A549 (cell line): ENCODE results near the gene PDE4D. TPM values are rescaled to one million over a fixed set of nuclear protein-coding genes. Genes with fewer than 3 reads are reported as not detected.

ENCODE experiments used
- ATAC-seq, 2 experiments: fragments of 200-7000 bp in 1 of 2; fragments of >200 bp in 1 of 2; cut with Nextera tagmentation in 1 of 2; cut with Tn5 transposase in 1 of 2; 3 replicates each; pipeline versions ENCODE4 v1.8.0 to v1.9.1; 2018 to 2020; ENCODE audit warnings: mild to moderate bottlenecking in 1 of 2, moderate library complexity in 1 of 2
- CTCF ChIA-PET: fragments of 300-600 bp; sonication (Branson Sonifier 250); formaldehyde crosslinking; extraction: SDS; loops from one replicate; lab custom pipeline; 2021; ENCODE audit warnings: antibody characterized with exemption, inconsistent platforms; lab: Yijun Ruan, JAX
- POLR2A ChIA-PET: fragments of 350-600 bp; formaldehyde crosslinking; extraction: SDS; loops from one replicate; lab custom pipeline; 2021; ENCODE audit warnings: antibody characterized with exemption, inconsistent platforms; lab: Yijun Ruan, JAX
- DNase-seq, 2 experiments: peaks; one replicate each; pipeline versions ENCODE4 v3.0.0 to v3.0.0-alpha.2; 2011 to 2016; ENCODE audit warnings: low read depth in 1 of 2, low spot score in 1 of 2
- FAIRE-seq: peaks from 2 replicates; lab custom pipeline; 2011; peaks lifted over from hg19 to GRCh38; lab: Jason Lieb, UNC
- H3K27ac ChIP-seq, 2 experiments: fragments of >200 bp; sonication (Bioruptor Twin); formaldehyde crosslinking; 3 replicates each; pipeline ENCODE4 v1.5.1; 2016 to 2017
- H3K4me1 ChIP-seq: fragments of >200 bp; sonication (Bioruptor Twin); formaldehyde crosslinking; 3 replicates; pipeline ENCODE4 v1.6.1; 2016
- H3K4me2 ChIP-seq: fragments of >200 bp; sonication (Bioruptor Twin); formaldehyde crosslinking; 3 replicates; pipeline ENCODE4 v1.6.1; 2016
- H3K4me3 ChIP-seq: fragments of >200 bp; sonication (Bioruptor Twin); formaldehyde crosslinking; 3 replicates; pipeline ENCODE4 v1.5.1; 2016
- H3K9me3 ChIP-seq: fragments of >200 bp; sonication (Bioruptor Twin); formaldehyde crosslinking; 3 replicates; pipeline ENCODE4 v1.6.1; 2016
- CBX2 ChIP-seq: fragments of 200-600 bp; sonication (generic); IDR thresholded peaks from 2 replicates; pipeline ENCODE4 v1.6.1; 2016; ENCODE audit warnings: low read depth, mild to moderate bottlenecking, borderline replicate concordance
- CBX8 ChIP-seq: fragments of 200-600 bp; sonication (generic); IDR thresholded peaks from 2 replicates; pipeline ENCODE4 v1.6.1; 2016
- CHD2 ChIP-seq: fragments of 150-350 bp; IDR thresholded peaks from 2 replicates; pipeline ENCODE4 v1.6.1; 2014; ENCODE audit warnings: low read length; ENCODE audit not compliant: partially characterized antibody
- E2F6 ChIP-seq: IDR thresholded peaks from 2 replicates; pipeline ENCODE4 v1.6.1; 2012; ENCODE audit warnings: low read depth, borderline replicate concordance
- EP300 ChIP-seq, 2 experiments: fragments of >200 bp; sonication (Bioruptor Twin); formaldehyde crosslinking; IDR thresholded peaks; 2 replicates in 1 of 2; 3 replicates in 1 of 2; pipeline ENCODE4 v1.6.1; 2016 to 2017
- ESRRA ChIP-seq: fragments of 150-350 bp; IDR thresholded peaks from 2 replicates; pipeline ENCODE4 v1.6.1; 2014; ENCODE audit warnings: mild to moderate bottlenecking, low read length, borderline replicate concordance
- FOSL2 ChIP-seq, 2 experiments: fragments of 450-650 bp in 1 of 2; fragments of >200 bp in 1 of 2; sonication (Bioruptor Twin) in 1 of 2; formaldehyde crosslinking; IDR thresholded peaks; 2 replicates each; pipeline versions ENCODE4 v1.5.0 to v1.6.1; 2016 to 2020; ENCODE audit warnings: mild to moderate bottlenecking in 1 of 2, moderate library complexity in 1 of 2
- FOXS1 ChIP-seq: fragments of 250-450 bp; sonication (Bioruptor Pico); IDR thresholded peaks from 2 replicates; pipeline ENCODE4 v1.5.0; 2020; ENCODE audit warnings: mild to moderate bottlenecking, moderate library complexity
- HOXB13 ChIP-seq: fragments of 250-450 bp; sonication (Bioruptor Pico); IDR thresholded peaks from 2 replicates; pipeline ENCODE4 v1.5.0; 2020; ENCODE audit warnings: low read depth, mild to moderate bottlenecking, moderate library complexity
- JUN ChIP-seq, 2 experiments: fragments of >200 bp; sonication (Bioruptor Twin); formaldehyde crosslinking; IDR thresholded peaks; 2 replicates in 1 of 2; 3 replicates in 1 of 2; pipeline ENCODE4 v1.6.1; 2016 to 2017
- MAZ ChIP-seq: fragments of 150-350 bp; IDR thresholded peaks from 2 replicates; pipeline ENCODE4 v1.6.1; 2014; ENCODE audit warnings: antibody characterized with exemption, low read depth, low read length, borderline replicate concordance
- MYC ChIP-seq: IDR thresholded peaks from 2 replicates; pipeline ENCODE4 v1.6.1; 2012; ENCODE audit warnings: mild to moderate bottlenecking, inconsistent platforms, low read length, improper control_type of control experiment, borderline replicate concordance
- NR3C1 ChIP-seq: fragments of >200 bp; sonication (Bioruptor Twin); formaldehyde crosslinking; IDR thresholded peaks from 3 replicates; pipeline ENCODE4 v1.6.1; 2017
- POLR2AphosphoS2 ChIP-seq: conservative IDR thresholded peaks from 2 replicates; pipeline ENCODE4 v1.6.1; 2012; ENCODE audit warnings: low read length, improper control_type of control experiment, inconsistent platforms
- RCOR1 ChIP-seq: fragments of 150-350 bp; IDR thresholded peaks from 2 replicates; pipeline ENCODE4 v1.6.1; 2014; ENCODE audit warnings: antibody characterized with exemption, low read length, low read depth
- REST ChIP-seq: fragments of 200-600 bp; sonication (generic); IDR thresholded peaks from 2 replicates; pipeline ENCODE4 v1.6.1; 2016; ENCODE audit warnings: antibody characterized with exemption, mild to moderate bottlenecking, moderate library complexity
- SMC3 ChIP-seq: fragments of >200 bp; sonication (Bioruptor Twin); formaldehyde crosslinking; IDR thresholded peaks from 3 replicates; pipeline ENCODE4 v1.6.1; 2018; ENCODE audit warnings: inconsistent platforms
- TP53 ChIP-seq: fragments of 250-450 bp; sonication (Bioruptor Pico); IDR thresholded peaks from 2 replicates; pipeline ENCODE4 v1.5.0; 2021; ENCODE audit warnings: mild to moderate bottlenecking, moderate library complexity
- ZC3H11A ChIP-seq: fragments of 450-650 bp; IDR thresholded peaks from 2 replicates; pipeline ENCODE4 v1.6.1; 2014; ENCODE audit warnings: antibody characterized with exemption, mild to moderate bottlenecking
- ZSCAN20 ChIP-seq: fragments of 250-450 bp; sonication (Bioruptor Pico); IDR thresholded peaks from 2 replicates; pipeline ENCODE4 v1.8.0; 2022; ENCODE audit warnings: mild to moderate bottlenecking, moderate library complexity
- WGBS: methylation state at CpG from one replicate; pipeline ENCODE4 v1.1.6; 2017; ENCODE audit errors: missing lambda C conversion rate; 5-methylcytosine and 5-hydroxymethylcytosine counted together
- polyA plus RNA-seq, 4 experiments: library from polyadenylated mRNA; depleted of rRNA in 3 of 4; stranded (reverse); fragments of >200 nt; fragmentation: RNase III in 1 of 4; extraction: RNeasy Plus Mini Kit Qiagen cat#74134 plus additional on column Dnase treatment in 1 of 4; gene quantifications; 2 replicates in 3 of 4; 3 replicates in 1 of 4; pipeline ENCODE4 v1.2.3, GENCODE V29; 2011 to 2017
- TF ChIP-seq, protein P1 (sequence below): fragments of 450-650 bp; IDR thresholded peaks from 2 replicates; pipeline ENCODE4 v1.6.1; 2014; ENCODE audit warnings: antibody characterized with exemption
- TF ChIP-seq, protein P2 (sequence below): fragments of >200 bp; sonication (Bioruptor Twin); formaldehyde crosslinking; IDR thresholded peaks from 3 replicates; pipeline ENCODE4 v1.5.1; 2016
- TF ChIP-seq, protein P3 (sequence below): fragments of 250-450 bp; sonication (Bioruptor Pico); IDR thresholded peaks from 2 replicates; pipeline ENCODE4 v1.5.0; 2021; ENCODE audit warnings: mild to moderate bottlenecking, moderate library complexity, borderline replicate concordance
- TF ChIP-seq, protein P4 (sequence below): fragments of >200 bp; sonication (Bioruptor Twin); formaldehyde crosslinking; IDR thresholded peaks from 3 replicates; pipeline ENCODE4 v1.6.1; 2016

The PDE4D gene
- polyA plus RNA-seq, 2 of the 4 experiments (the other 2 are of a cell fraction) = 74.0 to 213 TPM

DNA sequence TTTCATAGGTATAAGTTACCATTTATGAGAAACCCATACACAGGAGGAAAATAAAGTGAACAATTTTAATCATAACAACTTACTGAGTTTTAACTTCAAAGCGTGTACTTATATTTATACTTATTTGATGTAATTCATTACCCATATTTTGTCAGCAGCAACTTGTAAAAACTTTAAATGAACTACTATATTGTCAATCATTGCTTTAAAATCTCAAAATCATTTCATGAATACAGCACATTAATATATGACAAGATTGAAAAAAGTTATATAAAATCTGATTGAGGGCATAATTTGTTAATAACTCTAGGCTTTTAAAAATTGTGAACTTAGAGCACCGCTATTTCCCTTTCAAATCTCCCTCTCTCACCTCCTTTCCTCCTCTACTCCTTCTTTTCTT, 573.1 kb downstream of the PDE4D start:
- no peak for ATAC-seq
- H3K27ac ChIP-seq = no peak overlapping the region
- TF ChIP-seq, protein P1, sequence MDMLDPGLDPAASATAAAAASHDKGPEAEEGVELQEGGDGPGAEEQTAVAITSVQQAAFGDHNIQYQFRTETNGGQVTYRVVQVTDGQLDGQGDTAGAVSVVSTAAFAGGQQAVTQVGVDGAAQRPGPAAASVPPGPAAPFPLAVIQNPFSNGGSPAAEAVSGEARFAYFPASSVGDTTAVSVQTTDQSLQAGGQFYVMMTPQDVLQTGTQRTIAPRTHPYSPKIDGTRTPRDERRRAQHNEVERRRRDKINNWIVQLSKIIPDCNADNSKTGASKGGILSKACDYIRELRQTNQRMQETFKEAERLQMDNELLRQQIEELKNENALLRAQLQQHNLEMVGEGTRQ = no peak
- TF ChIP-seq ESRRA (no peak), HOXB13 (CRISPR knock-in tag) (no peak), ZC3H11A (no peak), RCOR1 (no peak), ZSCAN20 (CRISPR knock-in tag) (no peak)
- H3K4me2 ChIP-seq = no peak overlapping the region
- no peak overlapping the region for H3K4me3 ChIP-seq
- ChIA-PET CTCF (no interaction called here), POLR2A (no interaction called here)
- 90% methylated on average over 2 of the region's 2 CpGs for WGBS
- peaks cover 81% of the 10 kb centered on the region for H3K4me1 ChIP-seq
- H3K9me3 ChIP-seq = no peaks in the 10 kb centered on the region
- no peak for FAIRE-seq
- no peak for DNase-seq

- ChIA-PET POLR2A (no interaction called here), CTCF (no interaction called here)
- ATAC-seq (no peak), FAIRE-seq (no peak), DNase-seq (no peak)
- no peak overlapping the region for H3K27ac ChIP-seq
- H3K4me1 ChIP-seq = peaks cover 81% of the 10 kb centered on the region
- TF ChIP-seq CBX2 = no peak
- no peak for TF ChIP-seq CHD2
- no peak for TF ChIP-seq POLR2AphosphoS2
- no peak for TF ChIP-seq FOXS1
- TF ChIP-seq JUN (IDR thresholded peaks at IDR 0.05) = no peak
- no peak for TF ChIP-seq REST
- TF ChIP-seq SMC3 = no peak
- no peak for TF ChIP-seq CBX8
- TF ChIP-seq, protein P2, sequence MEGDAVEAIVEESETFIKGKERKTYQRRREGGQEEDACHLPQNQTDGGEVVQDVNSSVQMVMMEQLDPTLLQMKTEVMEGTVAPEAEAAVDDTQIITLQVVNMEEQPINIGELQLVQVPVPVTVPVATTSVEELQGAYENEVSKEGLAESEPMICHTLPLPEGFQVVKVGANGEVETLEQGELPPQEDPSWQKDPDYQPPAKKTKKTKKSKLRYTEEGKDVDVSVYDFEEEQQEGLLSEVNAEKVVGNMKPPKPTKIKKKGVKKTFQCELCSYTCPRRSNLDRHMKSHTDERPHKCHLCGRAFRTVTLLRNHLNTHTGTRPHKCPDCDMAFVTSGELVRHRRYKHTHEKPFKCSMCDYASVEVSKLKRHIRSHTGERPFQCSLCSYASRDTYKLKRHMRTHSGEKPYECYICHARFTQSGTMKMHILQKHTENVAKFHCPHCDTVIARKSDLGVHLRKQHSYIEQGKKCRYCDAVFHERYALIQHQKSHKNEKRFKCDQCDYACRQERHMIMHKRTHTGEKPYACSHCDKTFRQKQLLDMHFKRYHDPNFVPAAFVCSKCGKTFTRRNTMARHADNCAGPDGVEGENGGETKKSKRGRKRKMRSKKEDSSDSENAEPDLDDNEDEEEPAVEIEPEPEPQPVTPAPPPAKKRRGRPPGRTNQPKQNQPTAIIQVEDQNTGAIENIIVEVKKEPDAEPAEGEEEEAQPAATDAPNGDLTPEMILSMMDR = no peak
- TF ChIP-seq EP300 (IDR thresholded peaks at IDR 0.05) = no peak
- no peak for TF ChIP-seq MYC
- TF ChIP-seq NR3C1 = no peak
- TF ChIP-seq MAZ = no peak
- TF ChIP-seq E2F6 = no peak
- TF ChIP-seq, protein P3, sequence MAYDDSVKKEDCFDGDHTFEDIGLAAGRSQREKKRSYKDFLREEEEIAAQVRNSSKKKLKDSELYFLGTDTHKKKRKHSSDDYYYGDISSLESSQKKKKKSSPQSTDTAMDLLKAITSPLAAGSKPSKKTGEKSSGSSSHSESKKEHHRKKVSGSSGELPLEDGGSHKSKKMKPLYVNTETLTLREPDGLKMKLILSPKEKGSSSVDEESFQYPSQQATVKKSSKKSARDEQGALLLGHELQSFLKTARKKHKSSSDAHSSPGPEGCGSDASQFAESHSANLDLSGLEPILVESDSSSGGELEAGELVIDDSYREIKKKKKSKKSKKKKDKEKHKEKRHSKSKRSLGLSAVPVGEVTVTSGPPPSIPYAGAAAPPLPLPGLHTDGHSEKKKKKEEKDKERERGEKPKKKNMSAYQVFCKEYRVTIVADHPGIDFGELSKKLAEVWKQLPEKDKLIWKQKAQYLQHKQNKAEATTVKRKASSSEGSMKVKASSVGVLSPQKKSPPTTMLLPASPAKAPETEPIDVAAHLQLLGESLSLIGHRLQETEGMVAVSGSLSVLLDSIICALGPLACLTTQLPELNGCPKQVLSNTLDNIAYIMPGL (CRISPR knock-in tag) = no peak
- TF ChIP-seq, protein P4, sequence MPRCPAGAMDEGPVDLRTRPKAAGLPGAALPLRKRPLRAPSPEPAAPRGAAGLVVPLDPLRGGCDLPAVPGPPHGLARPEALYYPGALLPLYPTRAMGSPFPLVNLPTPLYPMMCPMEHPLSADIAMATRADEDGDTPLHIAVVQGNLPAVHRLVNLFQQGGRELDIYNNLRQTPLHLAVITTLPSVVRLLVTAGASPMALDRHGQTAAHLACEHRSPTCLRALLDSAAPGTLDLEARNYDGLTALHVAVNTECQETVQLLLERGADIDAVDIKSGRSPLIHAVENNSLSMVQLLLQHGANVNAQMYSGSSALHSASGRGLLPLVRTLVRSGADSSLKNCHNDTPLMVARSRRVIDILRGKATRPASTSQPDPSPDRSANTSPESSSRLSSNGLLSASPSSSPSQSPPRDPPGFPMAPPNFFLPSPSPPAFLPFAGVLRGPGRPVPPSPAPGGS = no peak
- TF ChIP-seq TP53 (CRISPR knock-in tag) = no peak
- TF ChIP-seq FOSL2 (IDR thresholded peaks at IDR 0.05) = no peak
- TF ChIP-seq FOSL2 (CRISPR knock-in tag; IDR thresholded peaks at IDR 0.05) = no peak
- H3K4me3 ChIP-seq = no peak overlapping the region
- no peak overlapping the region for H3K4me2 ChIP-seq
- H3K9me3 ChIP-seq = no peaks in the 10 kb centered on the region
These were observed 574.3 kb downstream of the PDE4D start for GRCh38 chr5:59319250-59319649.
